ENCODE data around the gene KCND3. TPM values are rescaled to one million over a fixed set of nuclear protein-coding genes. Genes with fewer than 3 reads are reported as not detected.

KCND3 gene
- total and polyA plus RNA-seq, 2 of the 4 experiments (the other 2 are of a cell fraction): under 0.01 to 0.03 TPM

- H3K79me1 ChIP-seq (ENCODE audit: low read depth in 1 of 2, low read length in 2 of 2): peaks cover 18 to 73% of the 10 kb centered on the region in 2 experiments; a peak in 2 of 4 replicates
- peak overlapping the region; percentile 9 for H2BK20ac ChIP-seq (ENCODE audit: low read depth, low read length)
- peak overlapping the region; percentile 67 to 72 for H4K8ac ChIP-seq (ENCODE audit: low read depth in 2 of 2, low read length in 2 of 2)
- peak overlapping the region; percentile 0; the same call in 1 of the 3 replicates for H2BK15ac ChIP-seq (ENCODE audit: low read depth, low read length)
- H3K14ac ChIP-seq (replicated peaks; ENCODE audit: low read depth, low read length): peak overlapping the region; percentile 84
- H3K4me3 ChIP-seq (ENCODE audit: insufficient read depth, low read depth, low read length): no peak overlapping the region
- 0 out of 2 replicates have a peak overlapping the region, but pooled peaks have one; percentile 17 for H3K56ac ChIP-seq (ENCODE audit: extremely low read depth, insufficient read depth, low read length)
- no peak for DNase-seq
- H4K20me1 ChIP-seq (ENCODE audit: insufficient read depth, low read length): peaks cover 7% of the 10 kb centered on the region; the same call in 1 of the 2 replicates
- peaks cover 32% of the 10 kb centered on the region for H3K9me1 ChIP-seq (ENCODE audit: insufficient read depth, low read length)
- H3K9ac ChIP-seq (ENCODE audit: low read depth, low read length): no peak overlapping the region
- H3K9me3 ChIP-seq (ENCODE audit: control insufficient read depth, insufficient read depth, low read length): no peaks in the 10 kb centered on the region
- peak overlapping the region; percentile 29; the same call in 1 of the 2 replicates for H3K23ac ChIP-seq (ENCODE audit: low read depth, low read length)
- POLR2A ChIA-PET (ENCODE audit: unreplicated experiment): no interaction called here
- H4K5ac ChIP-seq (ENCODE audit: low read depth, low read length): peak overlapping the region; percentile 27
- H3K4me1 ChIP-seq (ENCODE audit: control insufficient read depth, insufficient read depth, low read length): peaks cover 35% of the 10 kb centered on the region
- no peak for ATAC-seq (ENCODE audit: low read depth)
- BruUV-seq (replicated peaks): no TSS peak
- H3K4ac ChIP-seq (ENCODE audit: low read depth, low read length): peak overlapping the region; percentile 72
- H3K27me3 ChIP-seq (ENCODE audit: control insufficient read depth, insufficient read depth, low read length): no peaks in the 10 kb centered on the region
- CTCF ChIA-PET: interaction anchor here (1.1 kb wide), 1 partner anchor 19 kb away, joined by 3 read pairs; no protein-coding TSS in a partner anchor
- peak overlapping the region; percentile 58; the same call in 1 of the 2 replicates for H4K91ac ChIP-seq (ENCODE audit: insufficient read depth, low read depth, low read length)
- H2BK5ac ChIP-seq (ENCODE audit: low read depth, low read length, poor library complexity, severe bottlenecking): peak overlapping the region; percentile 49
- TF ChIP-seq NFE2L2 (IDR thresholded peaks at IDR 0.05; ENCODE audit: low read depth, low read length) (no peak), RCOR1 (IDR thresholded peaks at IDR 0.05; ENCODE audit: insufficient replicate concordance, low read length) (no peak), MXI1 (IDR thresholded peaks at IDR 0.05; ENCODE audit: borderline replicate concordance, low read depth, low read length) (no peak), RFX5 (IDR thresholded peaks at IDR 0.05; ENCODE audit: low read depth, low read length) (no peak), POLR2A (IDR thresholded peaks at IDR 0.05; ENCODE audit: low read depth, low read length) (no peak), CEBPB (IDR thresholded peaks at IDR 0.05; ENCODE audit: low read depth, low read length) (no peak)
- peak overlapping the region; percentile 31 for H2AK9ac ChIP-seq (replicated peaks; ENCODE audit: low read depth, low read length, poor library complexity)
- H3K18ac ChIP-seq (ENCODE audit: low read depth, low read length): peak overlapping the region; percentile 67
- peak overlapping the region; percentile 4; the same call in 1 of the 2 replicates for H3K4me2 ChIP-seq (ENCODE audit: low read depth, low read length)
- in situ Hi-C loops (cut with MboI; ENCODE audit: low sequenced_read_pairs): no loop called here
- dilution Hi-C loops (cut with HindIII; ENCODE audit: low sequenced_read_pairs, unreplicated experiment): no loop called here
- H3K36me3 ChIP-seq (ENCODE audit: control insufficient read depth, insufficient read depth, low read length): no peaks in the 10 kb centered on the region
- peak overlapping the region; percentile 45 for H3K27ac ChIP-seq (ENCODE audit: insufficient read depth, low read length)
- WGBS, 2 experiments (ENCODE audit: extremely low coverage in 2 of 2, insufficient read length in 1 of 2): 100% methylated on average over 1 of the region's 5 CpGs; no CpG with 5 or more reads in 1 of the 2 experiments
- intact Hi-C loops (cut with micrococcal nuclease): no loop called here
- peak overlapping the region; percentile 73 for H2BK120ac ChIP-seq (ENCODE audit: low read depth, low read length)
- peak overlapping the region; percentile 90 for H2AFZ ChIP-seq (replicated peaks; ENCODE audit: low read length, poor library complexity)
- peak overlapping the region; percentile 87 for H2AK5ac ChIP-seq (ENCODE audit: low read depth, low read length)
Observed at GRCh38 chr1:111733992-111734341, 255.5 kb downstream of the KCND3 start.

Measured in IMR-90 (cell line).